CD4-positive, alpha-beta T cell treated with Interleukin-15 for 4 hours (primary cell): ENCODE results near the gene MAP3K8.
"Not testable (repeated sequence)": the region's sequence is repeated elsewhere in the genome, so short reads cannot be mapped to it uniquely, and the experiment has no call there.

Source experiments
- DNase-seq: peaks from one replicate; pipeline ENCODE4 v3.0.0-alpha.2; 2020; ENCODE audit warnings: low spot score

The MAP3K8 gene

DNA sequence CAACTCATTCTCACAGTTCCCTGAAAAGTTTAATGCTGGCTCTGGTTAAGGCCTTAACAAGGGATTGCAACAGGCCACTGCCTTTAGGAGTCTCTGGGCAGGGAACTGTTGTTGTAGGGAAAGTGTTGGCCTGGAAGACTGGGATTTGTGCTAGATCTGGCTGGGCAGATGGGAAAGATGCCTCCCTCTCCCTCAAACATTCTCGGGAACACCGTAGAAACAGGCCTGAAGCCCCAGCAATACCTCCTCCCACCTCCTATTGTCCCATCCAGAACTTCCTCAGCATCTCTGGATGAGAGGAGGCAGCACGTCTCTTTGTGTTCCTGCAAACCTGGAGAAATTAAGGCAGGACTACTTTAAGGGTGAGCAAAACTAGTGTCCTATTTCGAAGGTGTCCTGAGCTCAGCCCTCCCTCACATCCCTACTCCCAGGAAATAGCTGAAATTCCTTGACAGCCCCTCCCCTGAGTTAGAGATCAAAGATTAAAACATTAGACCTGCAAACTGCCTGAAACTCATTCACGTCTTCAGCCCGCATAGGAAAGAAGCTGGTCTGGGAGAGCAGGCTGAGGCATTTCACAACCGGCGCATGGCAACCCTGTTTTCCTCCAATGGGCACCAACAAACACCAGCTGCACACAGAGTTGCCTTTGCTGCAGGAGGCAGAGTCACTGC is 10.9 kb upstream of the MAP3K8 start:
- DNase-seq = no peak

DNA sequence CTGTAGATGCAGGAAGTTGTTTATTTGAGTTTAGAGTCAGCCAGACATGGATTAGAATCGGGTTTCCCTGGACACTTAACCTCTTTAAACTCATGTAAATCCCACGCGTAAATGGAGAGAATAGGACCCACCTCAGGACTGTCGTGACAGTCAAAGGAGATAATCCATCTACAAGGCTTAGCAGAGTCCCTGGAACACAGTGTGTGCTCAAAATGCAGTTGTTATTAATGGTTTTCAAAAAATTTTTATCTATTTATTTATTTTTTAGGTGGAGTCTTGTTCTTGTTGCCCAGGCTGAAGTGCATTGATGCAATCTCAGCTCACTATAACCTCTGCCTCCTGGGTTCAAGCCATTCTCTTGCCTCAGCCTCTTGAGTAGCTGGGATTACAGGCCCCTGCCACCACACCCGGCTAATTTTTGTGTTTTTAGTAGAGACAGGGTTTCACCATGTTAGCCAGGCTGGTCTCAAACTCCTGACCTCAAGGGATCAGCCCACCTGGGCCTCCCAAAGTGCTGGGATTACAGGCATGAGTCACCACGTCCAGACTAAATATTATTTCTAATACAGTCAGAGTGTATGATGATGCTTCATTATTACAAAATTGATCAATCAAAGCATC is 10.2 kb upstream of the MAP3K8 start:
- DNase-seq = not testable (repeated sequence)

DNA sequence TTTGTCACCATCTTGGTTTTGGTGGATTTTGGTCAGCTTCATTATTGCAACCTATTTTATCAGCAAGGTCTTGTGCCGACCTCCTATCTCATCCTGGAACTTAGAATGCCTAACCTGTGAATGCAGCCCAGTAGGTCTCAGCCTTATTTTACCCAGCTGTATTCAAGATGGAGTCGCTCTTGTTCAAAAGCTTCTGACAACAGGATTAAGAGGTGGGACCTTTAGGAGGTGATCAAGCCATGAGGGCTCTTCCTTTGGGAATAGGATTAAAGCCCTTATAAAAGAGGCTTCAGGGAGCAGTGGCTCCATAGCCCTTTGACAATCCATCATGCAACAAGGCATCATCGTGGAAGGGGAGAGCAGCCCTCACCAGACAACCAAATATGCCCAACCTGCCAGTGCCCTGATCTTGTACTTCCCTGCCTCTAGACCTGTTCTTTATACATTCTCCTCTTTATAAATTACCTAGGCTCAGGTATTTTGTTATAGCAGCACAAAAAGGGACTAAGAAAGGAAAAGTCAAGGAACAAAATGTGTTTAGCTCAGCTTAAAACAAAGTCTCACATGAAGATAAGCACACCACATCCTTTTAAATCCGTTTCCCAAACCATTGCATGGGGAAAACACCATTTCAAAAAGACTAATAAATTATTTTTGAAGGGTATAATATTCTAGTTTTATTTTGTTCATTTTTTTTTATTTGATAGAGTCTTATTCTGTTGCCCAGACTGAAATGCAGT is 8.5 kb upstream of the MAP3K8 start:
- DNase-seq = no peak

DNA sequence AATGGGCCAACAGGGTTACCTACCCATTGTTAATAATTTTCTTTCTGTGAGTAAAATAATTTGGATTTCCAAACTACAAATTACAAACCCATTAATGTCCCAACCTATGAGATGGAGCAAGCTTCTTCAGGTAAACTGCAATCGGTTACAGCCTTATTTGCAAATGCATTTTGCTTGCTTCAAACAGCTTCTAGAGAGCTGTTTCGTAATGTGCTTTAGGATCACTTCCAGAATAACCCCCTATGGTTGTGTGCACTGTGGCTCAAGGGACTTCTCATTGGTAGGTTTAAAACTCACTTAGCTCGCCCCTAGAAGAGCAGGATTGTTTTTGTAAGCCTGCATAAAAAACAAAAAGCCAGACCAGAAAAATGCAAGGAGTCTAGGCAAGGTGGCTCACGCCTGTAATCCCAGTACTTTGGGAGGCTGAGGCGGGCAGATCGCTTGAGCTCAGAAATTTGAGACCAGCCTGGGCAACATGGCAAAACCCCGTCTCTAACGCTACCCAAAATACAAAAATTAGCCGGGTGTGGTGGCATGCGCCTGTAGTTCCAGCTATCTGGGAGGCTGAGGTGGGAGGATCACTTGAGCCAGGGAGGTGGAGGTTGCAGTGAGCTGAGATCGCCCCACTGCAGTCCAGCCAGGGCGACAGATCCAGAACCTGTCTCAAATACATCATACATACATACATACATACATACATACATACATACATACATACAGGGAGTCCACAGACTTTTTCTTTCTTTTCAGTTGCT is 3.3 kb upstream of the MAP3K8 start:
- DNase-seq = no peak

DNA sequence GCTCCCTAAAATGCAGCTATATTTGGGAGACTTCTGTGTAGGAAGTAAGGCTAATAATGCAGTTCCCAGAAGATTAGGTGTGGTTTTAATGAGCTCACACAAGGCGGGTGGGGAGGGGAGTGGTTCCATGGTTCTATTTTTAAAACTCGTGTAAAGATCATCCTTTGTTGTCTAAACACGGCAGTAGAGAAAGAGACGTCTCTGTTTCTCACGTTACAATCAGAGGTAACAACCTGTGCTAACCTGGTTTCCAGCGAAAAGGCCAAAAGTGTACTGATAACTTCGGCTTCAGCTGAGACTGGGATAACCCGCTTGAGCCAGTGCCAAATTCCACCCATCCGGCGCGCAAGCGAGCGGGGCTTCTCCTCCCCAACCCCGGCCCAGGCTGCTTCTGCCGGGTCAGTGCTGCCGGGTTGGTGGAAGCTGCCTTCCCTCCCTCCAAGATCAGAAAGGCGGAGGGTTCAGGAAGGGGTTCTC is 2.5 kb upstream of the MAP3K8 start:
- no peak for DNase-seq

DNA sequence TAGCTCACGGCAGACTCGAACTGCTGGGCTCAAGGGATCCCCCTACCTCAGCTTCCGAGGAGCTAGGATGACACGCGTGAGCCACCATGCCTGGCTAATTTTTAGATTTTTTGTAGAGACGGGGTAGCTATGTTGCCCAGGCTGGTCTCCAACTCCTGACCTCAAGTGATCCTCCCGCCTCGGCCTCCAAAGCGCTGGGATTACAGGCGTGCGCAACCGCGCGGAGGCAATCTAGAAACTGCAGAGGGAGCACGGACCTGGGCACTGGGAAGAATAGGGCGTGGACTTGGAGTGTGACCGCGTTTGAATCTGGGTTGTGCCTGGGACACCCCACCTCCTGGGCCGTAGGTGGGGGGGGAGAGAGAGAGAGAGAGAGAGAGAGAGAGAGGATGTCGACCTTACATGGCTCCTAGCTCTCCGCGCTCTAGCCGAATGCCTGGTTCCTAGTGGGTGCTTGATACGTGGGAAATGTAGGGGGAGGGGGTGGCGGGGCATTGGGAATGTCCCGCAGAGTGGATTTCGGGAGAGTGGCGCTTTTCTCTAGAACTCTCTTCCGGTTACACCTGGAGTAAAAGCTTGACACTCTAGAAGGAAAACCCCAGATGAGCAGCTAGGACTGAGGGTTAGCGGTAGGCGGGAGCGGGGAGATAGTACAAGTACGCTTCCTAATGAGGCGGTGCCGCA is 1.2 kb upstream of the MAP3K8 start:
- DNase-seq = no peak

DNA sequence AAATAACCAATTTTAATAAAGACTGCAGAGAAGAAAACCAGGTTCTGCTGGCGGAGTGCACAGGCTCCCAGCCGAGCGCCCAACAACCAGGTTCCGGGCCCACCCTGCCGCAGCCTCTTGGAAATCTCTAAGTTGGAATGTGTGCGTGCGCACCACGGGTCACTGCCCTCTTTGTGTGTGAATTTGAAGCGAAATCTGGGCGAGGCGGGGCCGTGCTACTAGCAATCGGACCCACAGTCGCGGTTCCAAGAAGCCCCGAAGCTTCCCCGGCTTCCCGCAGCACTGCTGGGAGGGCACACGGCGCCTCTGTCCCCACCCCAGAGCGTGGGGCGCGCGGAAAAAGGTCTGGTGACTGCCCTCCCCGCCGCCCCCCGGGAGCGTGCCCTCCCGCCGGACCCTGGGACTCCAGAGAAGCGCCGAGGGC is 666 bp upstream of the MAP3K8 start:
- DNase-seq = peak; percentile 39

DNA sequence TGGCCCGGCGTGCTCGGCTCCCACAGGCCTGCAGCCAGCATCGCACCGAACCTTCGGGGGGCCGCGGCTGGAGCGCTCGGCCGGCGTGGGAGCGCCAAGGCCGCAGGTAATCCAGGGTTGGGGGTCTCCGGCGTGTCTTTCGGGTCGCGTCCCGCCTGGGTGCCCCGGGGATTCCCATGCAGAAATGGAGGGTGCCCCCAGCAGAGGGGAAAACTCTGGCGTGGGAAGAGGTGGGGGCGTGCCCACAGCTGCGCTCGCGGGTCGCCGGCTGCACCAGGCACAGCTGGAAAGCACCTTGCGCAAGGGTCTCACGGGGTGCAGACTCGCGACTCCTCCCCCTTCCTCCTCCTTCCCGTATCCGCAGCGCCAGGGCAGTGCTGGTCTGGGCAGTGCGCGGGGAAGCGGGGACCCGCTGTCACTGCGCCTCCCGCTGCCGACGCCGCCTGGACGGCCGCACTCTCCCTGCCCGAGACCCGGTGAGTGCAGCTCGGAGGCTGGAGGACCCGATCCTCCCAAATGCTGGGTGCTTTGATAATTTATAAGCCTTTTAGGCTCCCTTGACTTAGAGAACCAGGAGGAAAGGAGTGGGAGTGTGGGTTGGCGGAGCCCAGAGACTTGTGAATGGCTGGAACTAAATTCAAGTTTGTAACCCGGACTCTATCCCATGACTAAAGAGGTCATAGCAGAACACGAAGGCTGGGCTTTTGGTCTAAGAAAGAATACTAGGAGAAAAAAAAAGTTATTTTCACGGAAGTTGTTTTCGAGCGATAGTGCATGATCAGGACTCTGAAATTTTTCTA is 489 bp downstream of the MAP3K8 start:
- DNase-seq = peak; percentile 44

DNA sequence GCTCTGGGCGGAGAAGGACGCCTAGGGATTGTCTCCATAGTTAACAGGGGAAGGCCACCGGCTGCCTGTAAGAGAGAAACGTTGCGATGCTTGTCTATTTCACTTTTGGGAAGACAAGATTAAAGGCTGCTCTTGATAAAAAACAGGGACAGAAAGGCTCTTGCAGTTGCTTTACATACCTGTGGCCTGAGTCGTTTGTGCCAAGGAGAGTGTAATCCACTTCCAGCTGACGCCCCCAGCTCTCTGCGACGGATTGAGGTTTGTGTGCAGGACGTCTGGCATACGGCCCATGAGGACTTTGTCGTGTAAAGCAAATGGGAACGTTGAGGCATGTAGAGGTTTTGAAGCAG is 1.1 kb downstream of the MAP3K8 start:
- DNase-seq = no peak

DNA sequence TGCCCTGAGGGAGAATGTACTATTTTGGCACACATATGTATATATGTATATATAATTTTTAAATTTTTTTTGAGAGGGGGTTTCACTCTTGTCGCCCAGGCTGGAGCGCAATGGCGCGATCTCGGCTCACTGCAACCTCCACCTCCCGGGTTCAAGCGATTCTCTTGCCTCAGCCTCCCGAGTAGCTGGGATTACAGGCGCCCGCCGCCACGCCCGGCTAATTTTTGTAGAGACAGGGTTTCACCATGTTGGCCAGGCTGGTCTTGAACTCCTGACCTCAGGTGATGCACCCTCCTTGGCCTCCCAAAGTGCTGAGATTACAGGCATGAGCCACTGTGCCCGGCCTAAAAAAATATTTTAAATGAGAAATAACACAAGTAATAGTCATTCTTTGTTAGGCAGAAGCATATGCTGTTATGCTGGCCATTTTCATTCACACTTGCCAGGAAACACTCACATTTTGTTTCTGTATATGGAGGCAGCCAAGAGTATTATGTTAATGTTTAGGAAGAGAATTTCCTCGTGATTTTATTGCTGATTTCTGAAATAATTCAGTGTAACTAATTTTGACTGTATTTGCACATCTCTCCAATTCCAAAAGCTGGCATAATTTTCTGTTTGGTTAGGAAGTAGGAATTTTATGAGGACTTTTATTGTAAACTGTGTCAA is 1.6 kb downstream of the MAP3K8 start:
- not testable (repeated sequence) for DNase-seq

DNA sequence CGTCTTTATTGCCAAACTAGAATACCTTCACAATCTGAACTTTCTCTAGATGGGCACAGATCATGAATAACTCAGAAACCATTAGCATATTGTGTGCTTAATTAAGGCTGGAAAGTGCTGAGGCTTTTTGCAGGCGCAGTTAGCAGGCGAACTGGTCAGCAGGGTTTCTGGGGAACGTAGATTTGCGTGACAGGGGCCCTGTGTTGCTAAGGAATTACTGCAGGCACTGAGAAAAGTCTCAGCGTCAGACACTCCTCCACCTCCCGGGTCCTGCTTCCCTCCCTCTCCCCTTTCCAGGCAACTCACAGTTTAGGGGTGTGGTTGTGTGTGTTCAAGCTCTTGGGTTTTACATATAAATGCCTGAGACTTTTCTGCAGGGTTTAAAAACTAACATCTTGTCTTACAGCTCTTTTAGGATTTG is 2.2 kb downstream of the MAP3K8 start:
- no peak for DNase-seq

DNA sequence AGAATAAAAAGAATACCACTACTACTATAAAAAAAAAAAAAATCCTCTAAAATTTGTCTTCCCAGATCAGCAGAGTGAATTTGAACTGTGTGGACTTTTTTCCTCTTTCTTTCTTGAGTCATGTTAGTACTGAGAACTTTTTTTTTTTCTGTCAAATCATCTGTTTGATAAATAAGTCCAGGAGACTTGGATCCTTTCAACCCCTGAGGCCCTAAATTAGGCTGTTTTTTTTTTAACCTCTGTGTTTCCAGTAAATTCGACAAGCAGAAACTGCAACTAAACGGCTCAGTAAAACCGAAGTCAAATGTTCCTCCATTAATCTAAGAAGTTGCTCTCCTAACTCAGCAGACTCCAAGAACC is 2.7 kb downstream of the MAP3K8 start:
- no peak for DNase-seq

DNA sequence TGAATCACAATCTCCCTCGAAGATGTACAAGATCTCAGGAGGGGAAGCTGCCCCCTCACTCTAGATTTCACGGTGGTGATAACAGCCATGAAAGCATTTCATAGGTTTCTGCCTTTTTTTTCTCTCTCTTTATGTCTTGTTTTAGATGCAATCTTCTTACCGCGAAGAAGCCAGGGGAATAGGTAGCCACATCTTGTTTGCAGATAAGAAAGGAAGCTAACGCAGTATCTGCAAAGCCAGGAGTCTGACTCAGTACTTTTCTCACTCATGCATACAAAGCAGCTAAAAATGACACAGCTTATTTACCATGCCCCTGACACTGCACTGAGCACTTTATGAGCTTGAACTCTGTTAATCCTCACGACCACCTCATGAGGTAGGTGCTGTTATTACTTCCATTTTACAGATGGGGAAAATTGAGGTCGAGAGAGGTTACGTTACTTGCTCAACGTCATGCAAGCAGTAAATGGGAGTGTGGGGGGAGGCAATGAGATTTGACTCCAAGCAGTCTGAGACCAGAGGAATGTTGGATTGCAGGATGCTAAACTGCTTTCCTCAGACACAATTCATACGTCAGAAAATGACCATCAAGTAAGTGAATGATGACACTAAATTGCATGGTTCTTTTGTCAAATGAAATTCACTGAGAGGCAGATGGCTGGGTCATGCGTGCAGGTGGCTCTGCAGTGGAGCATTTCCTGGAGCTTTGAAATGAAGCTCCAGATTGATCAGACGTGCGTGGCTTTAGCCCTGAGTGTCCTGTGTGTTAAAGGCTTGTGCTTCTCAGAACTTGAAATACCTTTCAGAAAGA is 3.3 kb downstream of the MAP3K8 start:
- peak; percentile 66 for DNase-seq

DNA sequence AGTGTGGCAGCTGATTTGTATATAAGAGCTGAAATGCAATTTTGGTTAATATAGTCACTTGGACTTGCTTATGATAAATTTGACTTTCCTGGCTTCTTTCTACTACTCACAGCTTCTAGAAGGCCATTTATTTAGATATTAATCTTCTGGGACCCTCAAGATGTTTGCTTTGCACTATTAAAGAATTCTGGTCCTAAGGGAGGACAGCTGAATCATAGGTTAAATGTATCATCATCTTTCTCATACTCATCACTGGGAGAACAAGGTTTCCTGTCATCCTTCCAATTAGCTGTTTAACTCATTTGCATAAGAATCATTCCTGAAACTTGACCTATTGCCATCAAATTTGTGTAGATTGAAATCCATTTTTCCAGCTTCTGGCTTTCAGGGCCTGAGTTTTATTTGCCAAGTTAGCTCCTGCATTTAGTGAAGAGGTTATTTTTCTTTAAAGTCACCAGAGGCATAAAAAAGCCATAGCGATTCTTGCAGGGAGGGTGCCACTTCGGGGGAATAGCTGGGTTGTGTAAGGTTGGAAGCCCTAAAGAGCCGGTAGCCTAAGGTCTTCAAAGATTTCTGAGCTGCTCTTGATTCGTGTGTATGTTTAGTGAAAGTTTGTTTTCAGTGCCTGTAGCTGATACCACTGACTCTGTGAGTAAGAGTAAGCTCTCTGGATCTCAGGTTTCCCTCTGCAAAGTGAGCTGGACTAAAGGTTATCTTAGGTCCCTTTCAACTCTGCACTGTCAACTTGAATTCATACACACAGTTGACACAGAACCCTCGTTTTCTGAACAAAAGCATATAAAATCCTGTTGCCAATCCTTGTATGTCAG is 4.3 kb downstream of the MAP3K8 start:
- DNase-seq = no peak

DNA sequence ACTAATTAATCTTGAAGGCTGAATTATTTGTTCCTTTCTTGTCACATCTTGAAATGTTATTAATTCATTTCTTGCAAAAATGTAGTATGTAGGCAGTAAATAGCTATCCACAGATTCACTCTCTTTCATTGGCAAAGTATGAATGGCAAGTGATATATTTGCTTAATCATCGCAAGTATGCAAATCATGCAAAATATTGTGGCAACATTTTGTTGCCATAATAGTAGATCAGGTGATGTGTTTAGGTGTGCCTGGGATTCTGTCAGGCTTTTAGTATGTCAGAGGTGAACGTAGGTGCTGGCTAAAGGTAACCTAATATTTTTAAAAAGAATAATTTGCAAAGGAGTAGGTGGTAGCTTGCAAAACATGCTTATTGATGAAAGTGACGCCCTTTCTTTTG is 5.9 kb downstream of the MAP3K8 start:
- DNase-seq = no peak

DNA sequence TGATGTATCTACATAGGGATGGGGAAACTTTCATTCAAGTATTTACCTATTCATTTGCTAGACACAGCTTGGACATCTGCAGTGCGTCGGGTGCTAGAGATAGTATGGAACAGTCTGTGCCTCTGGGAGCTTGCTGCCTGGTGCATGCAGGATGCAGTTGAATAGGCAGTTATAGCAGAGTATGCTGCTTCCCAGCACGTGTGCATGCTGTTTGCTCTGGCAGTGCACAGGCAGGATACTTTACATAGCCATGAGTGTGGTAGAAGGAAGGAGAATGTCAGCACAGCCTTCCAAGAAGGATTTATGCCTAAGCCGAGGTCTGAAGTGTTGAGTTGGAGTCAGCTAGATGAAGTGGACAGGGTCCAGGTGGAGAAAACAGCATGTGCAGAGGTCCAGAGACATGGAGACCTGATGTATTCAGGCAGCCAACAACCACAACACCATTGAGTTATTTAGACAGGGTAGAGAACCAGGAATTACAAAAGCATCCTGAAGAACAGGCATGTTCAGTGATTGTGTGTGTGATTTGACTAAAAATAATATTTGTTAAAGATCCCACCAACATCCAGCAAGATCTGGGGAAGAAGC is 8.1 kb downstream of the MAP3K8 start:
- DNase-seq = no peak

DNA sequence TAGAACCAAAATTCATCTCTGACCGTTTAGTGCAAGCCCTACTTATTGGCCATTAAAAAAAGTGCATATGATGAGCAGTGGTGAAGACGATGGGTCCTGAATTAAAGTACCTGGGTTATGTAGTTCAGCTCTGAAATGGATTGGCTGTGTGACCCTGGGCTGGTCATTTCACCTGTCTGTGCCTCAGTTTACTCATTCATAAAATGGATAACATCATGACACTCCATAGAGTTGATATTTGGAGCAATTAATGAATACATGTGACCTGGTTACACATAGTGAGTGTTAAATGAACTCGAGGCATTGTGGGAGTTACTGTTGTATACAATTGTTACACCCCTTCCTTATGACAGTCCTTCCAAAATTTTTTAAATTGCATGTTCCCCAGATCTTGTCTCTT is 9.1 kb downstream of the MAP3K8 start:
- DNase-seq = no peak

DNA sequence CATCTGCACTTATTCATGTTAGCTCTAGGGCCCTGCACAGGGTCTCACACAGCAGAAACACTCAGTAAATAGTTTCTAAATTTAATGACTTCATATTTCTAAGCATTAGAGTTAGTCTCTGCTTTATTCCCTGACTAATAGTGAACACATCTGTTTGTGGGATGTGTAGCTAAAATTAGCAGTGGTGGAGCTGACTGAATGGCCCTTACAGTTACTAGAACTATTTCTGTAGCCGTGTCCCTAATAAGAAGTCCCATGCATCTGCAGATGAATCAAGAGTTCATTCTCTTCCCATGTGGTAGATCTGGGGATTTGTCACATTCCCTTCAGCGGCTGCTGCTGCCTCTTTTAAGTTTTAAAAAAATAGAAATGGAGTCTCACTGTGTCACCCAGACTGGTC is 11.7 kb downstream of the MAP3K8 start:
- DNase-seq = no peak
